GM23248 (cell line): ENCODE data around the gene ABCG8. TPM values are rescaled to one million over a fixed set of nuclear protein-coding genes. Genes with fewer than 3 reads are reported as not detected.

Source experiments
- DNase-seq: peaks from one replicate; pipeline ENCODE4 v3.0.0-alpha.2; 2015
- H2AFZ ChIP-seq: fragments of 200-600 bp; sonication (generic); 2 replicates; pipeline ENCODE4 v1.6.1; 2016; ENCODE audit warnings: antibody characterized with exemption
- H3F3A ChIP-seq: fragments of 200-600 bp; sonication (generic); 2 replicates; pipeline ENCODE4 v1.6.1; 2016; ENCODE audit warnings: mild to moderate bottlenecking, antibody characterized with exemption, mixed run types; ENCODE audit not compliant: insufficient read depth
- H3K27ac ChIP-seq: fragments of 200-600 bp; sonication (generic); 2 replicates; pipeline ENCODE4 v1.5.1; 2016; ENCODE audit warnings: mild to moderate bottlenecking
- H3K27me3 ChIP-seq: fragments of 200-600 bp; sonication (generic); replicated peaks from 2 replicates; pipeline ENCODE4 v1.6.1; 2016; ENCODE audit warnings: mild to moderate bottlenecking; ENCODE audit not compliant: insufficient read depth
- H3K36me3 ChIP-seq: fragments of 200-600 bp; sonication (generic); 2 replicates; pipeline ENCODE4 v1.6.1; 2016; ENCODE audit warnings: low read depth, mild to moderate bottlenecking
- H3K4me1 ChIP-seq: fragments of 200-600 bp; sonication (generic); 2 replicates; pipeline ENCODE4 v1.6.1; 2016; ENCODE audit warnings: mild to moderate bottlenecking; ENCODE audit not compliant: insufficient read depth
- H3K4me2 ChIP-seq: fragments of 200-600 bp; sonication (generic); one replicate; pipeline ENCODE4 v1.6.1; 2016; ENCODE audit warnings: mild to moderate bottlenecking; ENCODE audit not compliant: unreplicated experiment
- H3K4me3 ChIP-seq: fragments of 200-600 bp; sonication (generic); 2 replicates; pipeline ENCODE4 v1.5.1; 2016; ENCODE audit warnings: mild to moderate bottlenecking
- H3K79me2 ChIP-seq: fragments of 200-600 bp; sonication (generic); 2 replicates; pipeline ENCODE4 v1.6.1; 2016; ENCODE audit warnings: mild to moderate bottlenecking; ENCODE audit not compliant: insufficient read depth
- H3K9ac ChIP-seq: fragments of 200-600 bp; sonication (generic); 2 replicates; pipeline ENCODE4 v1.6.1; 2016; ENCODE audit warnings: mild to moderate bottlenecking
- H3K9me2 ChIP-seq: fragments of 200-600 bp; sonication (generic); 2 replicates; pipeline ENCODE4 v1.6.1; 2016; ENCODE audit warnings: mixed run types, mild to moderate bottlenecking, moderate library complexity; ENCODE audit not compliant: insufficient read depth
- H3K9me3 ChIP-seq: fragments of 200-600 bp; sonication (generic); one replicate; pipeline ENCODE4 v1.6.1; 2017; ENCODE audit warnings: low read depth
- H4K20me1 ChIP-seq: fragments of 200-600 bp; sonication (generic); 2 replicates; pipeline ENCODE4 v1.6.0; 2016; ENCODE audit not compliant: insufficient read depth
- EZH2 ChIP-seq: fragments of 200-600 bp; sonication (generic); IDR thresholded peaks from 2 replicates; pipeline ENCODE4 v1.6.1; 2018; ENCODE audit warnings: antibody characterized with exemption, mild to moderate bottlenecking; ENCODE audit not compliant: insufficient read depth, poor library complexity, severe bottlenecking
- EZH2phosphoT487 ChIP-seq: fragments of 200-600 bp; sonication (generic); IDR thresholded peaks from 2 replicates; pipeline ENCODE4 v1.6.1; 2018; ENCODE audit warnings: antibody characterized with exemption, moderate library complexity, mild to moderate bottlenecking, low read depth; ENCODE audit not compliant: insufficient read depth
- WGBS, 2 experiments: methylation state at CpG; one replicate each; pipeline ENCODE4 v1.1.6; 2015 to 2017; ENCODE audit warnings: low lambda C conversion rate in 2 of 2, low coverage in 1 of 2; ENCODE audit errors: missing lambda C conversion rate in 2 of 2; 5-methylcytosine and 5-hydroxymethylcytosine counted together
- in situ Hi-C: fragments of 300-500 bp; cut with MboI; formaldehyde crosslinking; loops from 2 replicates; pipeline ENCODE4 v1.15.0; 2020
- polyA plus RNA-seq: library from polyadenylated mRNA; unstranded; fragments of >200 nt; fragmentation: Nextera tagmentation; extraction: Ambion mirVana; gene quantifications from 2 replicates; pipeline ENCODE4 v1.2.1, GENCODE V29; 2016
- total RNA-seq: library from RNA; depleted of rRNA; stranded (reverse); fragments of >200 nt; shearing (Covaris generic); gene quantifications from 2 replicates; pipeline ENCODE4 v1.2.3, GENCODE V29; 2014

Gene ABCG8
- total and polyA plus RNA-seq, 2 experiments from 2014 or later: 0.04 TPM; not detected in 1

DNA sequence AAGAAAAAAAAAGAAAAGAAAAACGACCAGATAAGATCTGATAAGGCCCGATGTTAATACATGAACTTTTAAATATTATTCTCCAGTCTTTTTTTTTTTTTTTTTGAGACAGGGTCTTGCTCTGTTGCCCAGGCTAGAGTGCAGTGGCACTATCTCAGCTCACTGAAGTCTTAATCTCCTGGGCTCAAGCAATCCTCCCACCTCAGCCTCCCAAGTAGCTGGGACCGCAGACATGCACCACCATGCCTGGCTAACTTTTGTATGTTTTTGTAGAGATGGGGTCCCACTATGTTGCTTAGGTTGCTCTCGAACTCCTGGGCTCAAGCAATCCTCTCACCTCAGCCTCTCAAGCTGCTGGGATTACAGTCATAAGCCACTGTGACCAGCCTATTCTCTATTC lies 1.7 kb upstream of the ABCG8 start:
- H3K9me3 ChIP-seq: no peaks in the 10 kb centered on the region
- H3K9me2 ChIP-seq: no peaks in the 10 kb centered on the region
- no peak overlapping the region for H3K4me3 ChIP-seq
- no peak overlapping the region for H3K27ac ChIP-seq
- no peak for DNase-seq
- 55 to 56% methylated on average over 4 of the region's 4 CpGs for WGBS, 2 experiments
- in situ Hi-C loops: no loop called here
- no peaks in the 10 kb centered on the region for H3K4me1 ChIP-seq
- no peak overlapping the region for H3K4me2 ChIP-seq
- H3K79me2 ChIP-seq: no peaks in the 10 kb centered on the region
- H4K20me1 ChIP-seq: no peaks in the 10 kb centered on the region
- TF ChIP-seq EZH2phosphoT487 (no peak), EZH2 (no peak)
- H2AFZ ChIP-seq: no peak overlapping the region
- H3K27me3 ChIP-seq: peaks cover 26% of the 10 kb centered on the region; the same call in 1 of the 2 replicates
- H3K36me3 ChIP-seq: no peaks in the 10 kb centered on the region
- no peaks in the 10 kb centered on the region for H3F3A ChIP-seq
- no peak overlapping the region for H3K9ac ChIP-seq

- TF ChIP-seq EZH2 (no peak), EZH2phosphoT487 (no peak)
- DNase-seq: no peak
- no peaks in the 10 kb centered on the region for H3K9me2 ChIP-seq
- H3K9ac ChIP-seq: no peak overlapping the region
- no peaks in the 10 kb centered on the region for H4K20me1 ChIP-seq
- H3K4me3 ChIP-seq: no peak overlapping the region
- WGBS, 2 experiments: 78 to 83% methylated on average over 21 of the region's 21 CpGs
- no peak overlapping the region for H3K27ac ChIP-seq
- no peaks in the 10 kb centered on the region for H3K4me1 ChIP-seq
- H3K27me3 ChIP-seq: peaks cover 21% of the 10 kb centered on the region; the same call in 1 of the 2 replicates
- no peaks in the 10 kb centered on the region for H3F3A ChIP-seq
- no peaks in the 10 kb centered on the region for H3K9me3 ChIP-seq
- no peaks in the 10 kb centered on the region for H3K36me3 ChIP-seq
- no peak overlapping the region for H3K4me2 ChIP-seq
- no peaks in the 10 kb centered on the region for H3K79me2 ChIP-seq
- in situ Hi-C loops: no loop called here
- H2AFZ ChIP-seq: no peak overlapping the region
Measured at GRCh38 chr2:43837831-43838559, 776 bp upstream of the ABCG8 start.

- no peak for DNase-seq
- no peaks in the 10 kb centered on the region for H3F3A ChIP-seq
- H3K27me3 ChIP-seq: peaks cover 21% of the 10 kb centered on the region; the same call in 1 of the 2 replicates
- in situ Hi-C loops: no loop called here
- WGBS, 2 experiments: 68 to 78% methylated on average over 14 of the region's 14 CpGs
- H3K4me1 ChIP-seq: no peaks in the 10 kb centered on the region
- no peaks in the 10 kb centered on the region for H3K36me3 ChIP-seq
- no peak overlapping the region for H3K4me2 ChIP-seq
- H3K9me3 ChIP-seq: no peaks in the 10 kb centered on the region
- H3K9me2 ChIP-seq: no peaks in the 10 kb centered on the region
- no peak for TF ChIP-seq EZH2
- no peak for TF ChIP-seq EZH2phosphoT487
- H4K20me1 ChIP-seq: no peaks in the 10 kb centered on the region
- no peaks in the 10 kb centered on the region for H3K79me2 ChIP-seq
- no peak overlapping the region for H2AFZ ChIP-seq
- no peak overlapping the region for H3K27ac ChIP-seq
- H3K4me3 ChIP-seq: no peak overlapping the region
- H3K9ac ChIP-seq: no peak overlapping the region
Measured at GRCh38 chr2:43839776-43840564, 1.2 kb downstream of the ABCG8 start.

GRCh38 chr2:43840965-43841364 lies 2.2 kb downstream of the ABCG8 start:
- no peak overlapping the region for H3K9ac ChIP-seq
- no peaks in the 10 kb centered on the region for H3K9me2 ChIP-seq
- WGBS, 2 experiments: 1 to 3% methylated on average over 5 of the region's 5 CpGs
- peak; percentile 13 for DNase-seq
- no peak overlapping the region for H3K4me2 ChIP-seq
- H3K36me3 ChIP-seq: no peaks in the 10 kb centered on the region
- H3K4me1 ChIP-seq: no peaks in the 10 kb centered on the region
- H3K27ac ChIP-seq: no peak overlapping the region
- no peaks in the 10 kb centered on the region for H4K20me1 ChIP-seq
- H3K79me2 ChIP-seq: no peaks in the 10 kb centered on the region
- H3F3A ChIP-seq: no peaks in the 10 kb centered on the region
- H2AFZ ChIP-seq: no peak overlapping the region
- H3K4me3 ChIP-seq: no peak overlapping the region
- peaks cover 17% of the 10 kb centered on the region; the same call in 1 of the 2 replicates for H3K27me3 ChIP-seq
- no peak for TF ChIP-seq EZH2phosphoT487
- no peak for TF ChIP-seq EZH2
- in situ Hi-C loops: no loop called here
- H3K9me3 ChIP-seq: no peaks in the 10 kb centered on the region
